Loucy (cell line): ENCODE measurements around the gene CENPX.

Experiments
- CTCF ChIP-seq: fragments of 200-600 bp; sonication (generic); conservative IDR thresholded peaks from 2 replicates; pipeline ENCODE4 v1.5.1; 2014; ENCODE audit warnings: mild to moderate bottlenecking, antibody characterized with exemption, low read length
- EZH2phosphoT487 ChIP-seq: fragments of 200-600 bp; IDR thresholded peaks from 2 replicates; pipeline ENCODE4 v1.6.1; 2018; ENCODE audit warnings: antibody characterized with exemption, mild to moderate bottlenecking, moderate library complexity, borderline replicate concordance

- TF ChIP-seq CTCF = no peak
- TF ChIP-seq EZH2phosphoT487 = no peak
Measured at GRCh38 chr17:82064433-82065192, 41.9 kb upstream of the CENPX start.
